ENCODE measurements around the gene FBXO10.
"Not testable (repeated sequence)": the region's sequence is repeated elsewhere in the genome, so short reads cannot be mapped to it uniquely, and the experiment has no call there.

Gene FBXO10

DNA sequence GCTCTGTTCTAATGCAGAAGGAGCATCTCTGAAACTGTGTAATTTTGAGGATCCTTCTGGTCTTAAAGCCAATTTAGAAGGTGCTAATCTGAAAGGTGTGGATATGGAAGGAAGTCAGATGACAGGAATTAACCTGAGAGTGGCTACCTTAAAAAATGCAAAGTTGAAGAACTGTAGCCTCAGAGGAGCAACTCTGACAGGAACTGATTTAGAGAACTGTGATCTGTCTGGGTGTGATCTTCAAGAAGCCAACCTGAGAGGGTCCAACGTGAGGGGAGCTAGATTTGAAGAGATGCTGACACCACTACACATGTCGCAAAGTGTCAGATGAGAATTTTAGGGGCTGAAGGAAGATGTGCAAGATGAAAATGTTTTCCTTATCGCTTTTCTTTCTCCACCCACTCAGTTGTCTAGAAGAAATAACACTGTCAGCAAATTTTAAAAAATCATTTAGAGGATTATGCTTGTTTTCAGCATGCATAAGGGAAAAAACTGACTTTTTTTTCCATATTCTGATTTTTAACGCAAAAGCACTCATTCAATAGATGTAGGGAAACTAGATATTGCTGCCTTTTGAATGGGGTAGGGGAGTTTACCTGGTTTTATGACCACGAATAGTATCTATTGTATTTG is 98.1 kb downstream of the FBXO10 start:
- H3K27ac Mint-ChIP-seq, H3K4me3 Mint-ChIP-seq, H3K27me3 Mint-ChIP-seq, H3K9me3 Mint-ChIP-seq, H3K4me1 Mint-ChIP-seq, H3K36me3 Mint-ChIP-seq: not testable (repeated sequence)
- DNase-seq (ENCODE audit: low spot score in 2 of 2) (peak in 1 of 2 donors; percentile 14), ATAC-seq (ENCODE audit: low read depth) (peak; percentile 74)

DNA sequence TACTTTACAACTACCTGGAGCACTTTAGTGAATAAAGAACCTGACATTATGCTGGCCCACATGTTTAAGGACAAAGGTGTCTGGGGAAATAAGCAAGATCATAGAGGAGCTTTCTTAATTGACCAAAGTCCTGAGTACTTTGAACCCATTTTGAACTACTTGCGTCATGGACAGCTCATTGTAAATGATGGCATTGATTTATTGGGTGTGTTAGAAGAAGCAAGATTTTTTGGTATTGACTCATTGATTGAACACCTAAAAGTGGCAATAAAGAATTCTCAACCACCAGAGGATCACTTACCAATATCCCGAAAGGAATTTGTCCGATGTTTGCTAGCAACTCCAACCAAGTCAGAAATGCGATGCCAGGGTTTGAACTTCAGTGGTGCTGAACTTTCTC is 98.7 kb downstream of the FBXO10 start:
- not testable (repeated sequence) for H3K27ac Mint-ChIP-seq; DNase-seq (ENCODE audit: low spot score in 2 of 2); H3K27me3 Mint-ChIP-seq; H3K36me3 Mint-ChIP-seq; ATAC-seq (ENCODE audit: low read depth); H3K4me3 Mint-ChIP-seq; H3K4me1 Mint-ChIP-seq; H3K9me3 Mint-ChIP-seq

DNA sequence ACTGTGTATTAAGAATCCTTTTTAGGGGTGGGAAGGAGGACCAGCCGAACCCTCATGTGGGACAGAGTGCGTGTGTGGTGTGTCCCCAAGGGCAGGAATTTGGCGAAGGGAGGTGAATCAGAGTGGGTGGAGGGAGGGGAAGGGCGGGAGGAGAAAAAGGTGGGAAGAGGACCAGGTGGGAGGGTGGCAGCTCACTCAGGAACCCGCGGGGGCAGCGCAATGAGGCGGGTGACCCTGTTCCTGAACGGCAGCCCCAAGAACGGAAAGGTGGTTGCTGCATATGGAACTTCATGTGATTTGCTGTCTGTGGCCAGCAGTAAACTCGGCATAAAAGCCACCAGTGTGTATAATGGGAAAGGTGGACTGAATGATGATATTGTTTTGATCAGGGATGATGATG is 99.2 kb downstream of the FBXO10 start:
- Mint-ChIP-seq H3K4me1 (peaks cover 13% of the 10 kb centered on the region), H3K9me3 (peaks cover 5% of the 10 kb centered on the region), H3K27me3 (peaks cover 5% of the 10 kb centered on the region), H3K4me3 (no peak overlapping the region), H3K27ac (no peak overlapping the region), H3K36me3 (no peaks in the 10 kb centered on the region)
- DNase-seq (ENCODE audit: low spot score in 2 of 2) (no peak), ATAC-seq (ENCODE audit: low read depth) (no peak)

GRCh38 chr9:37474438-37474837 is 101.7 kb downstream of the FBXO10 start:
- no peak overlapping the region for H3K4me3 Mint-ChIP-seq
- DNase-seq (ENCODE audit: low spot score in 2 of 2) (no peak), ATAC-seq (ENCODE audit: low read depth) (no peak)
- peaks cover 5% of the 10 kb centered on the region for H3K9me3 Mint-ChIP-seq
- H3K4me1 Mint-ChIP-seq, result peaks cover 11% of the 10 kb centered on the region
- no peak overlapping the region for H3K27ac Mint-ChIP-seq
- no peaks in the 10 kb centered on the region for H3K27me3 Mint-ChIP-seq
- H3K36me3 Mint-ChIP-seq, result no peaks in the 10 kb centered on the region

GRCh38 chr9:37473982-37474381 is 102.2 kb downstream of the FBXO10 start:
- not testable (repeated sequence) for H3K36me3 Mint-ChIP-seq; H3K9me3 Mint-ChIP-seq; ATAC-seq (ENCODE audit: low read depth); H3K4me3 Mint-ChIP-seq; H3K27me3 Mint-ChIP-seq; DNase-seq (ENCODE audit: low spot score in 2 of 2); H3K27ac Mint-ChIP-seq
- peaks cover 11% of the 10 kb centered on the region for H3K4me1 Mint-ChIP-seq

- no peaks in the 10 kb centered on the region for H3K36me3 Mint-ChIP-seq
- ATAC-seq (ENCODE audit: low read depth), result no peak
- peak overlapping the region; percentile 66 for H3K4me3 Mint-ChIP-seq
- DNase-seq (ENCODE audit: low spot score in 2 of 2), result no peak
- H3K4me1 Mint-ChIP-seq, result peaks cover 5% of the 10 kb centered on the region
- H3K9me3 Mint-ChIP-seq, result peaks cover 5% of the 10 kb centered on the region
- no peaks in the 10 kb centered on the region for H3K27me3 Mint-ChIP-seq
- peak overlapping the region; percentile 48 for H3K27ac Mint-ChIP-seq
Observed at GRCh38 chr9:37471942-37472684, 104.1 kb downstream of the FBXO10 start.

DNA sequence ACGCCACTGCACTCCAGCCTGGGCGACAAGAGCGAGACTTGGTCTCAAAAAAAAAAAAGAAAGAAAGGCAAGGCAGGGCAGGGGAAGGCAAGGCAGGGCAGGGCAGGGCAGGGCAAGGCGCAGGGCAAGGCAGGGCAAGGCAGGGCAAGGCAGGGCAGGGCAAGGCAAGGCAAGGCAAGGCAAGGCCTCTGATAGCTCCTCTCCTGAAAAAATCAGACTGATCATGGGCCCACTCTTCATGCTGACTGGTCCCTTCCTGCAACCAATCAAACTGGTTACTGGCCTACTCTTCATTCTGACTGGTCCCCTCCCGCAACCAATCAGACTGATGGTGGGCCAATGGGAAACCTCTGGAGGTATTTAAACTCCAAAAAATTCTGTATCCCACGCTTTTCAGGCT is 107.6 kb downstream of the FBXO10 start:
- Mint-ChIP-seq H3K9me3 (peaks cover 2% of the 10 kb centered on the region), H3K4me1 (peaks cover 16% of the 10 kb centered on the region), H3K36me3 (no peaks in the 10 kb centered on the region), H3K27ac (no peak overlapping the region), H3K27me3 (no peaks in the 10 kb centered on the region), H3K4me3 (no peak overlapping the region)
- DNase-seq (ENCODE audit: low spot score in 2 of 2), result no peak
- no peak for ATAC-seq (ENCODE audit: low read depth)

- not testable (repeated sequence) for H3K27ac Mint-ChIP-seq; ATAC-seq (ENCODE audit: low read depth); H3K4me3 Mint-ChIP-seq; H3K36me3 Mint-ChIP-seq; DNase-seq (ENCODE audit: low spot score in 2 of 2); H3K9me3 Mint-ChIP-seq; H3K27me3 Mint-ChIP-seq
- H3K4me1 Mint-ChIP-seq, result peaks cover 23% of the 10 kb centered on the region
Observed at GRCh38 chr9:37467530-37467929, 108.7 kb downstream of the FBXO10 start.

GRCh38 chr9:37466037-37466709 is 110.0 kb downstream of the FBXO10 start:
- H3K27me3 Mint-ChIP-seq, result no peaks in the 10 kb centered on the region
- H3K4me1 Mint-ChIP-seq, result peaks cover 21% of the 10 kb centered on the region
- peak overlapping the region; percentile 88 for H3K4me3 Mint-ChIP-seq
- DNase-seq (ENCODE audit: low spot score in 2 of 2), result peak in 1 of 2 donors; percentile 24
- peaks cover 9% of the 10 kb centered on the region for H3K36me3 Mint-ChIP-seq
- no peaks in the 10 kb centered on the region for H3K9me3 Mint-ChIP-seq
- ATAC-seq (ENCODE audit: low read depth), result no peak
- H3K27ac Mint-ChIP-seq, result peak overlapping the region; percentile 98

GRCh38 chr9:37465249-37466036 is 110.7 kb downstream of the FBXO10 start, which contains the start of gene ZBTB5:
ZBTB5 (minus strand) TSS chr9:37465450; CDS start chr9:37442551, 22,899 bp downstream.
- peaks cover 21% of the 10 kb centered on the region for H3K4me1 Mint-ChIP-seq
- no peaks in the 10 kb centered on the region for H3K27me3 Mint-ChIP-seq
- peak within 1 kb of the TSS; percentile 88 for H3K4me3 Mint-ChIP-seq
- H3K9me3 Mint-ChIP-seq, result no peaks in the 10 kb centered on the region
- peaks cover 9% of the 10 kb centered on the region for H3K36me3 Mint-ChIP-seq
- DNase-seq (ENCODE audit: low spot score in 2 of 2) (peak; percentile 94 to 98), ATAC-seq (ENCODE audit: low read depth) (peak; percentile 70)
- peak within 1 kb of the TSS; percentile 98 for H3K27ac Mint-ChIP-seq

DNA sequence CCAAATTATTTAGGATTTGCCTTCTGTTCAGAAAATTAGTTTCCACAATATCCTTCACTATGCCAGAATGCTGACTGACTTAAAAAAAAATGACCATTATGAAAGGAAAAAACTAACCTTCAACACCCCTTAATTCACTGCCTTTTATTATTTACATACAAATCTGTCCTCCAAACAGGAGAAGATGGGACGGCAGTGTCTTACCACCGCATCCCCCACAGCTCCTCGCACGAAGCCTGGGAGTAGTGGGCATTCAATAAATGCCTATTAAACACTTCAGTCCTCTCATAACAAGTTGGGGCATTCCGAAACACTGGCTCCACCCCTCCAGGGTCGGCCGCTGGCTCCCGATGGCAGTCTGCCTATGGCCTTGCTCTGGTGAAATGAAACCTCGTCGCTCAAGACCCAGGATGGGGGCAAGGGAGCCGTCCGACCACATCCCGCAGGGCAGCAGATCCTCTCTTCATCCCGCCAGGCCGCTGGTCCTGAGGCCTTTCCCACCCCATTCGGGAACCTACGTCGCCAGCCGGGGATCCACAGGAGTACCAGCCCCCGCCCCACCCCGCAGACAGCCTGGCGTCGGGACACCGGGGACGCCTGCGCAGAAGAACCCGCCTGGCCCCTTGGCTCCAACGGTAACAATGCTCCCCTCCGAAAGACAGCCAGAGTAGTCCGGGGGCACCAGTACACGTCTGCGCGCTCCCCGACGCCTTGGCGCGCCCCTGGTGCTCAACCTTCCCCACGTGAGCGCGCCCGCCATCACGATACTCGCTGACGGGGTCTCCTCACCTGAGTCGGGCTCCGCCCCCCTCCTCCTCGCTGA is 111.5 kb downstream of the FBXO10 start:
- DNase-seq (ENCODE audit: low spot score in 2 of 2) (peak; percentile 73 to 90), ATAC-seq (ENCODE audit: low read depth) (peak; percentile 51)
- H3K9me3 Mint-ChIP-seq, result no peaks in the 10 kb centered on the region
- peak overlapping the region; percentile 88 for H3K4me3 Mint-ChIP-seq
- H3K27me3 Mint-ChIP-seq, result no peaks in the 10 kb centered on the region
- peak overlapping the region; percentile 98 for H3K27ac Mint-ChIP-seq
- H3K36me3 Mint-ChIP-seq, result peaks cover 9% of the 10 kb centered on the region
- peaks cover 21% of the 10 kb centered on the region for H3K4me1 Mint-ChIP-seq

DNA sequence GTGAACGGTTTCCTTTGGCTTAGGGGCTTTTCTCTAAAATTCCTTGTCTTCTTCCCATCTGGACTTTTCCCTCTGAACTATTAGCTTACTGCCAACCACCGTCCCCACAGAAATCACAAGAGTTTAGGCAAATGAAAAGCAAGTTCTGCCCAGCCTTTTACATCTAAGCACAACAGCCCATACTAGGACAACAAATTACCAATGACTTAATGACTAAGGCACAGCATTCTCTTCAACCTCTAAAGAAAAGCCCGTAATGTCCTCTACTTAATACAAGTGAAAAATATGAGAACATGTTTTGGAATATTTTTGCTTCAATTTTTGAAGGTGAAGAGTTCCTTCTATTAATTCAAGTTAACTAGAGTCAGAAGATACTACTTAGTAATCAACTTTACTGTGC is 112.2 kb downstream of the FBXO10 start:
- H3K27ac Mint-ChIP-seq, result peak overlapping the region; percentile 98
- H3K4me1 Mint-ChIP-seq, result peaks cover 21% of the 10 kb centered on the region
- H3K4me3 Mint-ChIP-seq, result peak overlapping the region; percentile 88
- ATAC-seq (ENCODE audit: low read depth) (no peak), DNase-seq (ENCODE audit: low spot score in 2 of 2) (no peak)
- no peaks in the 10 kb centered on the region for H3K9me3 Mint-ChIP-seq
- H3K27me3 Mint-ChIP-seq, result no peaks in the 10 kb centered on the region
- H3K36me3 Mint-ChIP-seq, result peaks cover 9% of the 10 kb centered on the region

Measured in memory B cell (primary cell).